Thoracic aorta (tissue), 2 donors: Measurements from ENCODE around the gene SIPA1L3. TPM values are rescaled to one million over a fixed set of nuclear protein-coding genes. Genes with fewer than 3 reads are reported as not detected.
"Not testable (repeated sequence)": the region's sequence is repeated elsewhere in the genome, so short reads cannot be mapped to it uniquely, and the experiment has no call there.

ENCODE experiments used
- ATAC-seq: fragments of 150-250 bp; one replicate; pipeline ENCODE4 v1.8.0; 2017; ENCODE audit warnings: low read depth; ENCODE audit not compliant: insufficient number of reproducible peaks, low FRiP score
- DNase-seq: peaks from one replicate; pipeline ENCODE4 v3.0.0-alpha.2; 2020; ENCODE audit warnings: low spot score
- H3K27ac ChIP-seq, 2 donors: fragments of 200-600 bp; sonication (generic); 1 replicate in 1 of 2; 2 replicates in 1 of 2; pipeline ENCODE4 v1.5.1; 2016; ENCODE audit warnings: mild to moderate bottlenecking in 2 of 2, moderate library complexity in 2 of 2
- H3K27me3 ChIP-seq: fragments of 200-600 bp; sonication (generic); replicated peaks from 2 replicates; pipeline ENCODE4 v1.6.0; 2016; ENCODE audit warnings: mild to moderate bottlenecking; ENCODE audit not compliant: insufficient read depth
- H3K36me3 ChIP-seq: fragments of 200-600 bp; sonication (generic); one replicate; pipeline ENCODE4 v1.5.1; 2016
- H3K4me1 ChIP-seq, 2 donors: fragments of 200-600 bp; sonication (generic); 1 replicate in 1 of 2; 2 replicates in 1 of 2; pipeline versions ENCODE4 v1.5.1 to v1.6.0; 2016; ENCODE audit warnings: low read depth in 2 of 2, mild to moderate bottlenecking in 1 of 2; ENCODE audit not compliant: control insufficient read depth in 1 of 2
- H3K4me3 ChIP-seq: fragments of 200-600 bp; sonication (generic); 2 replicates; pipeline ENCODE4 v1.5.1; 2016; ENCODE audit warnings: mild to moderate bottlenecking
- H3K9me3 ChIP-seq: fragments of 200-600 bp; sonication (generic); 2 replicates; pipeline ENCODE4 v1.5.1; 2016
- total RNA-seq, 2 donors: library from RNA; depleted of rRNA; stranded (reverse); fragments of >200 nt; gene quantifications; one replicate each; pipeline versions ENCODE4 v1.1.0 to v1.2.3, GENCODE V29; 2016
- TF ChIP-seq, protein P1 (sequence below): fragments of 200-600 bp; sonication (generic); IDR thresholded peaks from one replicate; pipeline ENCODE4 v1.5.1; 2019; ENCODE audit warnings: antibody characterized with exemption

Gene SIPA1L3
- total RNA-seq, 2 donors from 2014 or later, result 14.5 to 39.4 TPM

DNA sequence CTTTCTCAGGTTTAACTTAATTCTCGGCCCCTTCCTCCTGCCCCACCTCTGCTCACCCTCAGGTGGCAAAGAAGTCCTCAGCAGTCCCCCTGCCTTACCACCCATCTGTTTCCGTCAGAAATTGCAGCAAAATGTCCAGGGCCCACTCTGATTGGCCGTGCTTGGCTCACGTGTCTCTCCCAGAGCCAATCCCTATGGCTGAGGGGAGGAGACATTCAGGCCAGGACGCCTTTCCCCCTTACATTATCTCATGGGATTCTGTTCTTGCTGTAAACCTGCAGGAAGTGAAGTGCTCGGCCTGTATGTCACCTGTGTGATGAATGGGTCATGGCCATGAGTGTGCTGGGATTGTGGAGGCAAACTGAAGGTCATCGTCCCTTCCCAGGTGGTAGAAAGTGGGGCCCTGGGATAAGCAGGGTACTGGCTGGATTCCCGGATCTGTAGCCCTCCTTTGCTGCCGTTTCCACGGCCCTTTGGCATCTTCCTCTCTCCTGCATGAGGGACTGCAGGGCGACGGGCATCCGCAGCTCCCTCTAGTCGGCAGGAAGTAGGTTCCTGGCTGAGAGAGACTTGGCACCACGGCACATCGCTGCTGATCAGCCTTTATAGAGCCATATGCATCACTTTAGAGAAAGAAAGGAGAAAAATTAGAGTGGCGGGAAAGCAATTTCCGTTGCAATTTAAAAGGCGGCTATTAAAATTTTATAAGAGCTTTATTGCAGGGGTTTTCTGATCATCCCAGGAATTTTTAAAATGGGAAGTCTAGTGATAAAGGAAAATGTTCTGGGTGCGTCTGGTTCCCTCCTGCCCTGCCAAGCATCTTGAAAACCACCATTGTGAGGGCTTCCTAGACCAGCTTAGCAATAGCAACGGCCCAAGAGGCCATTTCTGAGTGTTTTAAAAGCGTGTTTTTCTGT lies 118.2 kb downstream of the SIPA1L3 start:
- ATAC-seq (no peak), DNase-seq (no peak)
- Histone ChIP-seq H3K27ac (no peak overlapping the region), H3K9me3 (no peaks in the 10 kb centered on the region), H3K4me1 (peaks cover 0 to 6% of the 10 kb centered on the region in 2 donors), H3K27me3 (no peaks in the 10 kb centered on the region), H3K36me3 (no peaks in the 10 kb centered on the region), H3K4me3 (no peak overlapping the region)
- TF ChIP-seq, protein P1, sequence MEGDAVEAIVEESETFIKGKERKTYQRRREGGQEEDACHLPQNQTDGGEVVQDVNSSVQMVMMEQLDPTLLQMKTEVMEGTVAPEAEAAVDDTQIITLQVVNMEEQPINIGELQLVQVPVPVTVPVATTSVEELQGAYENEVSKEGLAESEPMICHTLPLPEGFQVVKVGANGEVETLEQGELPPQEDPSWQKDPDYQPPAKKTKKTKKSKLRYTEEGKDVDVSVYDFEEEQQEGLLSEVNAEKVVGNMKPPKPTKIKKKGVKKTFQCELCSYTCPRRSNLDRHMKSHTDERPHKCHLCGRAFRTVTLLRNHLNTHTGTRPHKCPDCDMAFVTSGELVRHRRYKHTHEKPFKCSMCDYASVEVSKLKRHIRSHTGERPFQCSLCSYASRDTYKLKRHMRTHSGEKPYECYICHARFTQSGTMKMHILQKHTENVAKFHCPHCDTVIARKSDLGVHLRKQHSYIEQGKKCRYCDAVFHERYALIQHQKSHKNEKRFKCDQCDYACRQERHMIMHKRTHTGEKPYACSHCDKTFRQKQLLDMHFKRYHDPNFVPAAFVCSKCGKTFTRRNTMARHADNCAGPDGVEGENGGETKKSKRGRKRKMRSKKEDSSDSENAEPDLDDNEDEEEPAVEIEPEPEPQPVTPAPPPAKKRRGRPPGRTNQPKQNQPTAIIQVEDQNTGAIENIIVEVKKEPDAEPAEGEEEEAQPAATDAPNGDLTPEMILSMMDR, result no peak

DNA sequence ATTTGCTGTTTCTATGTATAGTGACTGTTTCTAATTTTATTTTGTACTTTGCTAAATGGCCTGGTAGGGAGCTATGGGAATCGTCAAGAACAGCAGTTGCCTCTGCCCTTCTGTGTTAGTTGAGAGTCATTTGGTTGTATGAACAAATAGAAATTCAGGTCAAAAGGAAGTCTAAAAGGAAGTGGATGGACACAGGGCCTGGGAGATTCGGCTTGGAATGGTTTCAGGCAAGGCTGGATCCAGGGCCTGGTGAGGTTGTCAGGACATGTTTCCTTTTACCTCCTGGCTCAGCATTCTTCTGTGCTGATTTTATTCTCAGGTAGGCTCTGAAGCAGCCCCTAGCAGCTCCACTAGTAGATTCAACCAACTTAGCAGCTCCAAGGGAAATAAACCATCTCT lies 118.9 kb downstream of the SIPA1L3 start:
- Histone ChIP-seq H3K27ac (no peak overlapping the region), H3K36me3 (no peaks in the 10 kb centered on the region), H3K9me3 (no peaks in the 10 kb centered on the region), H3K4me3 (no peak overlapping the region), H3K27me3 (no peaks in the 10 kb centered on the region), H3K4me1 (peaks cover 0 to 6% of the 10 kb centered on the region in 2 donors)
- TF ChIP-seq, protein P1, result no peak
- ATAC-seq (no peak), DNase-seq (no peak)

DNA sequence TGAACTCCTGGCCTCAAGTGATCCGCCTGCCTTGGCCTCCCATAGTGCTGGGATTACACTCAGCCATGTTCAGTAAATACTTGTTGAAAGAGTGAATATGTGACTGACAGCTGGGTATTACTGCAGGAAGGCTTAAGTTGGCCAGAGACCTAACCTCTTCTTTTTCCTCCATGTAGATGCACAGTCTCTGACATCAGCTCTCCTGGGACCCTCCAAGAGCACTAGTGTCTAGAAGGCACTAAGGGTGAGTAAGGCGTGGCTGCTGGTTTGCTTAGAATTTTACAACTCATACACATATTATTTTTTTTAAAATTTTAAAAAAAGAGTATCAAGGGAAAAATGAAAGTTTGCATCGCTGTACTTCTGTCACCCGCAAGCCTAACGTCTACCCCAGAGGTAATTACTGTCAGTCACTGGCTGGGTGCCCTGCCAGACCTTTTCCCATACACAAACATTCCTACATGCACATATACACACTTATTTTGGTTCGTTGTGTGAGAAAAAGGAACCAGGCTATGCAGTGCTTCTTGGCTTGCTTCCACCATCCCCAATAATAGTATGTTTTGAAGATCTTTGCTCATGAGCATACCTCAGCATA lies 122.0 kb downstream of the SIPA1L3 start:
- ATAC-seq (no peak), DNase-seq (no peak)
- H3K36me3 ChIP-seq, result no peaks in the 10 kb centered on the region
- no peak overlapping the region for H3K27ac ChIP-seq
- no peaks in the 10 kb centered on the region for H3K4me1 ChIP-seq
- no peaks in the 10 kb centered on the region for H3K9me3 ChIP-seq
- H3K4me3 ChIP-seq, result no peak overlapping the region
- no peaks in the 10 kb centered on the region for H3K27me3 ChIP-seq
- TF ChIP-seq, protein P1, result no peak

DNA sequence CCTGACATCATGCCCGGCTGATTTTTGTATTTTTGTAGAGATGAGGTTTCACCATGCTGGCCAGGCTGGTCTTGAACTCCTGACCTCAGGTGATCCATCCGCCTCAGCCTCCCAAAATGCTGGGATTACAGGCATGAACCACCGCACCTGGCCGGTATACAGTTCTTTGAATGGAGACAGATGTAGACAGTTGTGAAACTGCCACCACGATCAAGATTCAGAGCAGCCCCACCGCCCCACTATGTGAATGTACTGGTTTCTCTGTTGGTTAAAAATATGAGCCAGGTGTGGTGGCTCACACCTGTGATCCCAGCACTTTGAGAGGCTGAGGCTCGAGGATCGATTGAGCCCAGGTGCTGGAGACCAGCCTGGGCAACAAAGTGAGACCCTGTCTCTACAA lies 123.0 kb downstream of the SIPA1L3 start:
- not testable (repeated sequence) for H3K36me3 ChIP-seq, H3K27ac ChIP-seq, ATAC-seq, DNase-seq, H3K9me3 ChIP-seq, H3K4me1 ChIP-seq, H3K27me3 ChIP-seq, H3K4me3 ChIP-seq

DNA sequence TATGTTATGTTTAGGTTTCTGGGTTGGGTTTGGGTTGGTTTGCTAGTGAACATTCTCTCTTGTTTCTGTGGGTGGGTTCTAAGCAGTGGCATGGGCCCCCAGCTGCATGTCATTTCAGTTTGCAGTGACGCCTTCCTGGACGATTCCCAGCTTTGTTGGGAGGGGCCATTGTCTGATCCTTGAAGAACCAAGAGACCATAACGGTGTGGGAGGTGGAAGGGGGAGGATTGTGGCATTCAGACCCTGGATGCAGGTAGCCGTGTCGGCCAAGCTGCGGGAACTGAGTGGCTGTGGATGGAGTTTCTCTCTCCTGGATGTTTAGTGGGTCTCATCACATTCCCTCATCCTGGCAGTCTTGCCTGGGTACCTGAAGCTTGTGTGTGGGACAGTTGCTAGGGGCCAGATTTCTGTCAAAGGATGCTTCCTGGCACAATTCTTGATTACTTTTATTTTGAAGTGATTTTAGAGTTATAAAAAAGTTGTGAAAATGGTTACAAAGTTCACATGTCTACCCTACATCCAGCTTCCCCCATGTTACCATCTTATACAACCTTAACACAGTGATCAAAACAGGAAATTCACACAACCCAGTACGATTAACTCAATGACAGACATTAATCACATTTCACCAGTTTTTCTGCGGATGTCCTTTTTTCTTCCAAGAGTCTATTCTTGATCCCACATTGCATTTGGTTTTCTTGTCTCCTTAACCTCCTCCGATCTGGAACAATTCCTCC lies 123.8 kb downstream of the SIPA1L3 start:
- Histone ChIP-seq H3K9me3 (no peaks in the 10 kb centered on the region), H3K4me1 (peaks cover 3% of the 10 kb centered on the region in 2 donors), H3K36me3 (no peaks in the 10 kb centered on the region), H3K27me3 (no peaks in the 10 kb centered on the region), H3K4me3 (no peak overlapping the region), H3K27ac (no peak overlapping the region)
- TF ChIP-seq, protein P1, result no peak
- ATAC-seq (no peak), DNase-seq (no peak)
